Right atrium auricular region (tissue), 2 donors: ENCODE data around the gene SHISA2. TPM values are rescaled to one million over a fixed set of nuclear protein-coding genes. Genes with fewer than 3 reads are reported as not detected.

Experiments used
- DNase-seq: peaks from one replicate; pipeline ENCODE4 v3.0.0-alpha.2; 2019; ENCODE audit warnings: low spot score
- H3K27ac ChIP-seq, 2 donors: fragments of 200-600 bp; sonication (generic); 1 replicate in 1 of 2; 2 replicates in 1 of 2; pipeline ENCODE4 v1.5.1; 2016 to 2019
- H3K27me3 ChIP-seq, 2 donors: fragments of 200-600 bp; sonication (generic); one replicate each; pipeline versions ENCODE4 v1.5.1 to v1.6.0; 2017 to 2019
- H3K36me3 ChIP-seq: fragments of 200-600 bp; sonication (generic); one replicate; pipeline ENCODE4 v1.5.1; 2016
- H3K4me1 ChIP-seq, 2 donors: fragments of 200-600 bp; sonication (generic); one replicate each; pipeline versions ENCODE4 v1.5.1 to v1.6.0; 2017 to 2019
- H3K4me3 ChIP-seq, 2 donors: fragments of 200-600 bp; sonication (generic); 1 replicate in 1 of 2; 2 replicates in 1 of 2; pipeline ENCODE4 v1.5.1; 2017 to 2019; ENCODE audit warnings: mild to moderate bottlenecking in 1 of 2, moderate library complexity in 1 of 2
- H3K9me3 ChIP-seq, 2 donors: fragments of 200-600 bp; sonication (generic); one replicate each; pipeline ENCODE4 v1.5.1; 2019
- total RNA-seq, 2 donors: library from RNA; depleted of rRNA; stranded (reverse); fragments of >200 nt; gene quantifications; one replicate each; pipeline ENCODE4 v1.1.0, GENCODE V29; 2016
- TF ChIP-seq, protein P1 (sequence below), 2 donors: fragments of 200-600 bp; sonication (generic); IDR thresholded peaks; one replicate each; pipeline ENCODE4 v1.5.1; 2019; ENCODE audit warnings: antibody characterized with exemption in 2 of 2

Gene SHISA2
- total RNA-seq, 2 donors from 2014 or later: not detected

DNA sequence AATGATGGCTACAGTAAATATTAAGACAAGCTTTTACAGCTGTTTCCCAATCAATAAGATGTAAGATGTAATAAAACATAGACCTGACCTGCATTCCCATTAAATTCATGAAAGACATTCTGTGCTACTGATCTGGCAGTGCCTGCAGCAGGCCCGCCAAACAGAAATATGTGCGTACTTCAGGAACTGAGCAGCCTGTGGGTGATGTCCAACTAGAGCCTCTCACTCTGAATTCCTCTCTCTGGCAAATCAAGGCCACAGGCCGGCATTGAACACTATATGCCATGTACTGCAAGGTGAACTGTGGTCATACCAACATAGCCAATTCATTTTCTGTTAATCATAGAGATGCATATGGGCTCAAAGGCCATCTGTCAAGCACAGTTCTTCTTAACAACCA is 17.8 kb downstream of the SHISA2 start:
- Histone ChIP-seq H3K4me3 (no peak overlapping the region), H3K4me1 (no peaks in the 10 kb centered on the region), H3K27me3 (no peaks in the 10 kb centered on the region), H3K36me3 (no peaks in the 10 kb centered on the region), H3K27ac (no peak overlapping the region), H3K9me3 (no peaks in the 10 kb centered on the region)
- DNase-seq: no peak
- TF ChIP-seq, protein P1, sequence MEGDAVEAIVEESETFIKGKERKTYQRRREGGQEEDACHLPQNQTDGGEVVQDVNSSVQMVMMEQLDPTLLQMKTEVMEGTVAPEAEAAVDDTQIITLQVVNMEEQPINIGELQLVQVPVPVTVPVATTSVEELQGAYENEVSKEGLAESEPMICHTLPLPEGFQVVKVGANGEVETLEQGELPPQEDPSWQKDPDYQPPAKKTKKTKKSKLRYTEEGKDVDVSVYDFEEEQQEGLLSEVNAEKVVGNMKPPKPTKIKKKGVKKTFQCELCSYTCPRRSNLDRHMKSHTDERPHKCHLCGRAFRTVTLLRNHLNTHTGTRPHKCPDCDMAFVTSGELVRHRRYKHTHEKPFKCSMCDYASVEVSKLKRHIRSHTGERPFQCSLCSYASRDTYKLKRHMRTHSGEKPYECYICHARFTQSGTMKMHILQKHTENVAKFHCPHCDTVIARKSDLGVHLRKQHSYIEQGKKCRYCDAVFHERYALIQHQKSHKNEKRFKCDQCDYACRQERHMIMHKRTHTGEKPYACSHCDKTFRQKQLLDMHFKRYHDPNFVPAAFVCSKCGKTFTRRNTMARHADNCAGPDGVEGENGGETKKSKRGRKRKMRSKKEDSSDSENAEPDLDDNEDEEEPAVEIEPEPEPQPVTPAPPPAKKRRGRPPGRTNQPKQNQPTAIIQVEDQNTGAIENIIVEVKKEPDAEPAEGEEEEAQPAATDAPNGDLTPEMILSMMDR (IDR thresholded peaks at IDR 0.05): no peak

DNA sequence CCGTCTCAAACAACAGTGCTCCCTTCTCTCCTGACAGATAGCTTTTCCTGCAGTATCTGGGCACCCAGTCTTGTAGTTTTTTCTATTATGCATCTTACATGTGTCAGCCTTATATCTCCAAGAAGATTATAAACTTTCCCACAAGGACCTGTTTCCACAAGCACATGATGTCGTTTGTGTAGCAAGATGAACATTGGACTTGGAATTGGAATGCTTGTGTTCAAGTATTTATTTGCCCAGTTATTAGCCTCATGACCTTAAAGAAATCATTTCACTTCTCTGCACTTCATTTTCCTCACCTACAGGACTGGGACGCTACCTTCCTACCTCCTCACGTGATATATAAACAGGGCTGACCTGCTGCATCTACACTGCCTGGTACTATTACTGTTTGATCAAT is 21.5 kb downstream of the SHISA2 start:
- no peak overlapping the region for H3K27ac ChIP-seq
- H3K4me3 ChIP-seq: no peak overlapping the region
- no peaks in the 10 kb centered on the region for H3K36me3 ChIP-seq
- no peak for DNase-seq
- no peaks in the 10 kb centered on the region for H3K27me3 ChIP-seq
- H3K9me3 ChIP-seq: no peaks in the 10 kb centered on the region
- H3K4me1 ChIP-seq: no peaks in the 10 kb centered on the region
- TF ChIP-seq, protein P1 (IDR thresholded peaks at IDR 0.05): no peak

DNA sequence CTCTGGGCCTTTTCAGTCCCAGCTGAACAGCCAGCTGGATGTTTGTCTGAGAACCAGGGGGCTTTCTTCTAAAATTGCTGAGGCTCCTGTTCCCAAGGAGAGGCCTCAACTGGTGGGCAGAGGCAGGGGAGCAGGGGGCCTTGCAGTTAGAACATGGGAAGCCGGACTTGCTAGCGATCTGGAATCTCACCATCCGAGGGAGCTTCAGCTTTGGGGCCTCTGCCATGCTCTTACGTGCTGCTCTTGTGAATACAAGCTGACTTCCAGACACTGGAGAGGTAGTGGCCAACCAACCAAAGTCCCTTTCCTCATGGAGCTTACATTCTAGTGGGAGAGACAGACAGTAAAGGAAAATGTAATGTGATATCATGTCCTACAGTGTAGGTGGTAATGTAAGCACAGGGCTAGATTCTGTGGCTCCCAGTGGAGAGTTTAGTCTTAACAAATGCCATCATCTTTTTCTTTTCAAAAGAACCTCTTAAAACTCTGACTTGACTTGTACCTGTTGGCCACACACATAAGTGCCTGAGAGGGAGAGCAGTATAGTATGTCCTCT is 22.2 kb downstream of the SHISA2 start:
- peaks cover 0 to 2% of the 10 kb centered on the region in 2 donors for H3K4me1 ChIP-seq
- DNase-seq: no peak
- no peak overlapping the region for H3K27ac ChIP-seq
- no peaks in the 10 kb centered on the region for H3K36me3 ChIP-seq
- H3K4me3 ChIP-seq: no peak overlapping the region
- H3K27me3 ChIP-seq: no peaks in the 10 kb centered on the region
- H3K9me3 ChIP-seq: no peaks in the 10 kb centered on the region
- TF ChIP-seq, protein P1 (IDR thresholded peaks at IDR 0.05): no peak

DNA sequence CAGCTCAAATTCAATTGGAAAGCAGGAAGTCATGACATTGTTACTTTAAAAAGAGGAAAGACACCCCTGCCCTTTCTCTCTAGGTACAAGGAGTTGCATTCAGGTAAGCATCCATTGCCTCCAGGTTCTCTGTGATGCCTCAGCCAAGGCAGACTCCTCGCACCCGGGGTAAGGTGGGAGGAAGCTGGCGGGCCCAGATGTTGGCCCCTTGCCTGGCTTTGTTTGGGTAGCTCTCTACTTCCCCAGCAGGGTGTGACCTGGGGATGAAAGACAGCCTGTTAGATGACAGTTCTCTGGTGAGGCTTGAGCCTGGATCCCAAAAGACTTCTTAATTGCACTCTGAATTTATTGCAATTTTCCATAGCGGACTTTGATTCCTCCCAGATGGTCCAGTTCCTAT is 25.6 kb downstream of the SHISA2 start:
- Histone ChIP-seq H3K4me3 (no peak overlapping the region), H3K4me1 (peaks cover 3 to 30% of the 10 kb centered on the region in 2 donors), H3K27me3 (no peaks in the 10 kb centered on the region), H3K36me3 (no peaks in the 10 kb centered on the region), H3K9me3 (no peaks in the 10 kb centered on the region), H3K27ac (no peak overlapping the region)
- DNase-seq: no peak
- TF ChIP-seq, protein P1 (IDR thresholded peaks at IDR 0.05): no peak

DNA sequence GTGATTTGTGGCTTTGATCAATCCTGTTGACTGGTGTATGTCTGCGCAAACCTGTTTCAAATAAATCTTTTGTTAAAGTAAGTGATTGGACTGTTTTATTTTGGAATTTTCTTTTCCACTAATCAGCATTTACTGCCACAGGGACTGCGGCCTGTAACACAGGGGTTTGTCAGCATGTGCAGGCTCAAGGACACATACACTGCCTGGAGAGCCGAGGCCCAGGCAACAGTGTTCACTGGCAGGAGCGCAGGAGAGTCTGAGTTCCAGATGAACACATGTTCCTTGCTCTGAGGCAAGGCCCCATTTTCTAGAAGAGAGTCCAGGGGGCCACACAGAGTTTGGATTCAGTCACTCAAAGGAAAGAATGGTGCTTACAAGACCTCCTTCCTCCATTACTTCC is 26.0 kb downstream of the SHISA2 start:
- no peaks in the 10 kb centered on the region for H3K9me3 ChIP-seq
- no peaks in the 10 kb centered on the region for H3K27me3 ChIP-seq
- DNase-seq: no peak
- H3K4me3 ChIP-seq: no peak overlapping the region
- peaks cover 3 to 30% of the 10 kb centered on the region in 2 donors for H3K4me1 ChIP-seq
- H3K27ac ChIP-seq: no peak overlapping the region
- no peaks in the 10 kb centered on the region for H3K36me3 ChIP-seq
- TF ChIP-seq, protein P1 (IDR thresholded peaks at IDR 0.05): no peak

DNA sequence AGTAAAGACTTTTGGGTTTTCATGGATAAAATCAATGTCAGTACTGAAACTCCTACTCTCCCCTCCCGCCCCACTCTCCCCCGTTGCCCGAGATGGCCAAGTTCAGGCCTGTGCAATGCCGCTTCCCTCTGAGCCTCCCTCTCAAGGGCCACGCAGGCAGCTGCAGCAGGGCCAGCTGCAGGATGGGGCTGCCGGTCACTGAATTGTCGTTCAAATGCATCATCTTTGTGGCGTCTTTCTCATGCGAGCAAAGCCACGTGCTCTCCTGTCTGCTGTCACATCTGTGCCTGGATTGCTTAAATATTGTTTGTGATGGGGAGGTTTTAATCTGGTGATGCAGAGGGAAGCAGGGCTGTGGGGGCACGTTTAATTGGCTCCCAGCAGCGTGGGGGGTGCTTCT is 26.6 kb downstream of the SHISA2 start:
- Histone ChIP-seq H3K27me3 (no peaks in the 10 kb centered on the region), H3K4me3 (no peak overlapping the region), H3K9me3 (no peaks in the 10 kb centered on the region), H3K36me3 (no peaks in the 10 kb centered on the region), H3K27ac (no peak overlapping the region), H3K4me1 (peaks cover 3 to 30% of the 10 kb centered on the region in 2 donors)
- TF ChIP-seq, protein P1 (IDR thresholded peaks at IDR 0.05): no peak
- DNase-seq: no peak
